Glomerular visceral epithelial cell (primary cell): ENCODE results near the gene SYNPO.

Source experiments
- DNase-seq: peaks from one replicate; pipeline ENCODE4 v3.0.0-alpha.2; 2016; ENCODE audit errors: extremely low spot score

Gene SYNPO

GRCh38 chr5:150641824-150642566 lies 1.5 kb downstream of the SYNPO start:
- no peak for DNase-seq

DNA sequence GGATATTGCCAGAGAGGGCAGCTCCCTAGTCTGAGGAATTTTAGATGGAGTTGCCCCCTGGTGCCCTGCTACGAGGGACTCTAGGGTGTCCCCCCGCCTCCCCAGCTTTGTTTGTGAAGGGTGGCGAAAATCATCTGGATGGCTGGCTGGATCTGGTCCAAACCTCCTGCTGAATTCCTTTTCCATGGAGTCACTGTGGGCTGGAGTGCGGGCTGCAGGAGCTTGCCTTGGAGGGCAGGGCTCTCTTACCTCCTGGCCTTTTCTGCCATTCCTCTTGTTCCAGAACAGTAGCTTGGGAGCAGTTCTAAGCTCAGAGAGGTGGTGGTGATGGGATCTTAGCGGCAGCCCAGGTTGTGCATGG lies 2.1 kb downstream of the SYNPO start:
- DNase-seq = peak; percentile 99

- no peak for DNase-seq
These were observed 2.7 kb downstream of the SYNPO start for GRCh38 chr5:150642991-150643710.

DNA sequence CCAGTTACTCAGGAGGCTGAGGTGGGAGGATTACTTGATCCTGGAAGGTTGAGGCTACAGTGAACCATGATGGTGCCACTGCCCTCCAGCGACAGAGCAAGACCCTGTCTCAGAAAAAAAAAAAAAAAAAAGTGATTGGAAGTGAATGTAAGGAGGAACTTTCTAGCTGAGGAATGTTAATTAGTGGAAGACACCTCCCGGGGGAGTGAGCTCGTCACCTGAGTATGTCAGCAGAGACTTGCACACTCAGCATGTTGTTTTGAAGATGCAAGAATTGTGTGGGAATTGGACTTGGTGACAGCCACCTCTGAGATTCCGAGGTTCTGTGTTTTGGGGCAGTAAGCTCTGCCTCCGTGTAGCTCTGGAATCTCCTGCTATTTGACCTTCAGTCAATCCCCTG lies 3.6 kb downstream of the SYNPO start:
- peak; percentile 58 for DNase-seq

DNA sequence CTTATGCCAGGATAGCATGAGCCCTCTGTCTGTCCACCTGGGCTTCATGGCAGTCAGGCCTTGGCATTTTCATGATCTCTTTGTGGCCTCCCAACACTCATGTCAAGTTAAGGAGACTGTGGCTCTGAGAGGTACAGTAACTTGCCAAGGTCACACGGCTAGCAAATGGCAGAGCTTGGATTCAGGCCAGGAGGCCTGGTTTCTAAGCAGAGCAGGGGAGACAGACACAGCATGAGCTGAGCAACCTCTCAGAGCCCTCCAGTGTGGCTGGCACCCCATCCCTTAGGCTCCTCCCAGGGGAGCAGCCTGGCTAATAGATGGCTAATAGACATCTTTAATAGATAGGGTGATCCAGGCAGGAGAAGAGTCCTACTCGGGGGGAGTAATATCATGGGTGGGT lies 4.1 kb downstream of the SYNPO start:
- DNase-seq = peak; percentile 53

GRCh38 chr5:150645070-150645700 lies 4.7 kb downstream of the SYNPO start:
- peak; percentile 89 for DNase-seq

GRCh38 chr5:150647275-150648251 lies 7.1 kb downstream of the SYNPO start:
- DNase-seq = no peak

- no peak for DNase-seq
These were observed 8.0 kb downstream of the SYNPO start for GRCh38 chr5:150648294-150649107.

DNA sequence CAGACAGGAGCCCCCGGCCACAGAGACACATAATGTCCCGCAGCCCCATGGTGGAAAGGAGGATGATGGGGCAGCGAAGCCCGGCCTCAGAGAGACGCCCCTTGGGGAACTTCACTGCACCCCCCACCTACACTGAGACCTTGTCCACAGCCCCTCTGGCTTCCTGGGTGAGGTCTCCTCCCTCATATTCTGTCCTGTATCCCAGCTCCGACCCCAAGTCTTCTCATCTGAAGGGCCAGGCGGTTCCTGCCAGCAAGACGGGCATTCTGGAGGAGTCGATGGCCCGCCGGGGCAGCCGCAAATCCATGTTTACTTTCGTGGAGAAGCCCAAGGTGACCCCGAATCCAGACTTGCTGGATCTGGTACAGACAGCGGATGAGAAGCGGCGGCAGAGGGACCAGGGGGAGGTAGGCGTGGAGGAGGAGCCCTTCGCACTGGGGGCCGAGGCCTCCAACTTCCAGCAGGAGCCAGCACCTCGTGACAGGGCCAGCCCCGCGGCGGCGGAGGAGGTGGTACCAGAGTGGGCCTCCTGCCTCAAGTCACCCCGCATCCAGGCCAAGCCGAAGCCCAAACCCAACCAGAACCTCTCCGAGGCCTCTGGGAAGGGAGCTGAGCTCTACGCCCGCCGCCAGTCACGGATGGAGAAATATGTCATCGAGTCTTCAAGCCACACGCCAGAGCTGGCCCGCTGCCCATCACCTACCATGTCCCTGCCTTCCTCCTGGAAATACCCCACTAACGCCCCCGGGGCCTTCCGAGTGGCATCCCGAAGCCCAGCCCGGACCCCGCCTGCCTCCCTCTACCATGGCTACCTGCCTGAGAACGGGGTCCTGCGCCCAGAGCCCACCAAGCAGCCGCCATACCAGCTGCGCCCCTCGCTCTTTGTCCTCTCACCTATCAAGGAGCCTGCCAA lies 8.9 kb downstream of the SYNPO start:
- DNase-seq = no peak

- no peak for DNase-seq
These were observed 9.9 kb downstream of the SYNPO start for GRCh38 chr5:150650021-150651006.

DNA sequence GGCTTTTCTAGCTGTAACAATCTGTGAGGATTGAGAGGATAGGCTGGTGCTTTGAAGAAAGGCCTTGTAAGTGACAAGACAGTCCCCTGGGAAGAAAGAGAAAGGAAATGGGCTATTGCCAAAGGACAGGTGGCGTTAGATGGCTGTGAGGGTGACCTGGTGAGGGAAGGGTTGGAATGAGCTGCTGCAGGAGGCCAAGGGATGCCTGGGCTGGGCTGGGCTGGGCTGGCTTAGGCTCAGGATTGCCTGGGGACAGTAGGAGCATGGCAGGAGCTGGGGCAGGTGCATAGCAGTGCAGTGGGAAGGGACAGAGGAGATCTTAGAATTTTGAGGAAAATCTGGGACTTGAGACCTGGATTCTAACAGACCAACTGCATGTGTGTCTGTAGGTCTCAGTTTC lies 10.9 kb downstream of the SYNPO start:
- no peak for DNase-seq

GRCh38 chr5:150651924-150652671 lies 11.6 kb downstream of the SYNPO start:
- DNase-seq = no peak

GRCh38 chr5:150653145-150653761 lies 12.8 kb downstream of the SYNPO start:
- DNase-seq = peak; percentile 73

GRCh38 chr5:150653762-150654556 lies 13.5 kb downstream of the SYNPO start:
- DNase-seq = no peak

GRCh38 chr5:150655221-150655620 lies 14.8 kb downstream of the SYNPO start:
- DNase-seq = no peak
